Measurements from ENCODE around the gene TOP1.

DNA sequence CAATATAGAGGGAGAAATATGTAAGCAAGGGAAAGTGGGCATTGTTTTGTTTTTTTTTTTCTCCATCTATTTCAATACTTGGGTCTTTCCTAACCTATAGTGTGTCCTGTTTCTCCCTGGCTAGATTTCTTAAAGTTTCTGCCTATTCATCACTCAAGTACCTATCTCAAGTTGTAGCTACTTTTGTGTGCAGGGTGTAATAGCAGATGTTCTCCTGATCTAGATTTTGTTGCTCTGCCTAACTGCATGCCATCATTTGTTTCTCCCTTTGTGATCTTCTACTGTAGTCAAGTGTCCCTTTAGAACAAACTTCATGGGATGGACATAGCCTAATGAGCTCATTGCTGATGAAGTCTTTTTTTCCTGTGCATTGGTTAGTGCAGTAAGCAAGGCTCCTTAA, 45.8 kb downstream of the TOP1 start:
- TF ChIP-seq, protein P1, sequence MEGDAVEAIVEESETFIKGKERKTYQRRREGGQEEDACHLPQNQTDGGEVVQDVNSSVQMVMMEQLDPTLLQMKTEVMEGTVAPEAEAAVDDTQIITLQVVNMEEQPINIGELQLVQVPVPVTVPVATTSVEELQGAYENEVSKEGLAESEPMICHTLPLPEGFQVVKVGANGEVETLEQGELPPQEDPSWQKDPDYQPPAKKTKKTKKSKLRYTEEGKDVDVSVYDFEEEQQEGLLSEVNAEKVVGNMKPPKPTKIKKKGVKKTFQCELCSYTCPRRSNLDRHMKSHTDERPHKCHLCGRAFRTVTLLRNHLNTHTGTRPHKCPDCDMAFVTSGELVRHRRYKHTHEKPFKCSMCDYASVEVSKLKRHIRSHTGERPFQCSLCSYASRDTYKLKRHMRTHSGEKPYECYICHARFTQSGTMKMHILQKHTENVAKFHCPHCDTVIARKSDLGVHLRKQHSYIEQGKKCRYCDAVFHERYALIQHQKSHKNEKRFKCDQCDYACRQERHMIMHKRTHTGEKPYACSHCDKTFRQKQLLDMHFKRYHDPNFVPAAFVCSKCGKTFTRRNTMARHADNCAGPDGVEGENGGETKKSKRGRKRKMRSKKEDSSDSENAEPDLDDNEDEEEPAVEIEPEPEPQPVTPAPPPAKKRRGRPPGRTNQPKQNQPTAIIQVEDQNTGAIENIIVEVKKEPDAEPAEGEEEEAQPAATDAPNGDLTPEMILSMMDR (IDR thresholded peaks at IDR 0.05): no peak
- TF ChIP-seq POLR2A (IDR thresholded peaks at IDR 0.05): no peak

Data from right lobe of liver (tissue), 4 donors.